ENCODE measurements around the gene HDGFL1. TPM values are rescaled to one million over a fixed set of nuclear protein-coding genes. Genes with fewer than 3 reads are reported as not detected.

The HDGFL1 gene
- total RNA-seq, 1 donor from 2014 or later = not detected

GRCh38 chr6:22557007-22557406 lies 12.4 kb upstream of the HDGFL1 start:
- Histone ChIP-seq H3K4me2 (ENCODE audit: low read length) (no peak overlapping the region), H3K79me2 (ENCODE audit: insufficient read depth, low read length) (no peaks in the 10 kb centered on the region), H3K9ac (ENCODE audit: low read length) (no peak overlapping the region), H3K36me3 (ENCODE audit: insufficient read depth, low read length) (no peaks in the 10 kb centered on the region), H3K4me1 (ENCODE audit: insufficient read depth, low read length) (no peaks in the 10 kb centered on the region), H2AFZ (ENCODE audit: low read depth, low read length) (no peak overlapping the region), H3K4me3 (ENCODE audit: insufficient read depth, low read depth, low read length) (no peak overlapping the region), H3K27ac (ENCODE audit: low read depth, low read length) (no peak overlapping the region), H3K9me3 (ENCODE audit: insufficient read depth, low read depth, low read length) (no peaks in the 10 kb centered on the region), H4K20me1 (ENCODE audit: insufficient read depth, low read length) (no peaks in the 10 kb centered on the region), H3K27me3 (ENCODE audit: insufficient read depth, low read length) (no peaks in the 10 kb centered on the region)
- no peaks in the 10 kb centered on the region for H3K27me3 Mint-ChIP-seq (ENCODE audit: low read depth, unreplicated experiment)
- H3K9me3 Mint-ChIP-seq (ENCODE audit: unreplicated experiment) = peaks cover 2% of the 10 kb centered on the region
- H3K36me3 Mint-ChIP-seq (ENCODE audit: low read depth, unreplicated experiment) = no peaks in the 10 kb centered on the region
- DNase-seq (ENCODE audit: low read depth) = no peak
- TF ChIP-seq, protein P1, sequence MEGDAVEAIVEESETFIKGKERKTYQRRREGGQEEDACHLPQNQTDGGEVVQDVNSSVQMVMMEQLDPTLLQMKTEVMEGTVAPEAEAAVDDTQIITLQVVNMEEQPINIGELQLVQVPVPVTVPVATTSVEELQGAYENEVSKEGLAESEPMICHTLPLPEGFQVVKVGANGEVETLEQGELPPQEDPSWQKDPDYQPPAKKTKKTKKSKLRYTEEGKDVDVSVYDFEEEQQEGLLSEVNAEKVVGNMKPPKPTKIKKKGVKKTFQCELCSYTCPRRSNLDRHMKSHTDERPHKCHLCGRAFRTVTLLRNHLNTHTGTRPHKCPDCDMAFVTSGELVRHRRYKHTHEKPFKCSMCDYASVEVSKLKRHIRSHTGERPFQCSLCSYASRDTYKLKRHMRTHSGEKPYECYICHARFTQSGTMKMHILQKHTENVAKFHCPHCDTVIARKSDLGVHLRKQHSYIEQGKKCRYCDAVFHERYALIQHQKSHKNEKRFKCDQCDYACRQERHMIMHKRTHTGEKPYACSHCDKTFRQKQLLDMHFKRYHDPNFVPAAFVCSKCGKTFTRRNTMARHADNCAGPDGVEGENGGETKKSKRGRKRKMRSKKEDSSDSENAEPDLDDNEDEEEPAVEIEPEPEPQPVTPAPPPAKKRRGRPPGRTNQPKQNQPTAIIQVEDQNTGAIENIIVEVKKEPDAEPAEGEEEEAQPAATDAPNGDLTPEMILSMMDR (IDR thresholded peaks at IDR 0.05; ENCODE audit: insufficient read depth, low read depth, low read length) = no peak
- no peak for TF ChIP-seq EZH2 (IDR thresholded peaks at IDR 0.05; ENCODE audit: insufficient read depth, low read length)
- no peak overlapping the region for H3K27ac Mint-ChIP-seq (ENCODE audit: unreplicated experiment)
- H3K4me1 Mint-ChIP-seq (ENCODE audit: low read depth, unreplicated experiment) = no peaks in the 10 kb centered on the region
- FAIRE-seq = no peak
- no peak overlapping the region for H3K4me3 Mint-ChIP-seq (ENCODE audit: unreplicated experiment)

GRCh38 chr6:22558288-22558882 lies 11.0 kb upstream of the HDGFL1 start:
- H3K36me3 ChIP-seq (ENCODE audit: insufficient read depth, low read length) = no peaks in the 10 kb centered on the region
- no peak for DNase-seq (ENCODE audit: low read depth)
- no peak for TF ChIP-seq EZH2 (IDR thresholded peaks at IDR 0.05; ENCODE audit: insufficient read depth, low read length)
- TF ChIP-seq, protein P1 (IDR thresholded peaks at IDR 0.05; ENCODE audit: insufficient read depth, low read depth, low read length) = no peak

GRCh38 chr6:22568854-22569253 lies 512 bp upstream of the HDGFL1 start:
- DNase-seq (ENCODE audit: low read depth) (no peak), FAIRE-seq (no peak)
- Histone ChIP-seq H3K27me3 (ENCODE audit: insufficient read depth, low read length) (no peaks in the 10 kb centered on the region), H3K4me2 (ENCODE audit: low read length) (no peak overlapping the region), H3K79me2 (ENCODE audit: insufficient read depth, low read length) (no peaks in the 10 kb centered on the region), H3K36me3 (ENCODE audit: insufficient read depth, low read length) (no peaks in the 10 kb centered on the region), H3K9ac (ENCODE audit: low read length) (no peak overlapping the region), H4K20me1 (ENCODE audit: insufficient read depth, low read length) (no peaks in the 10 kb centered on the region), H3K9me3 (ENCODE audit: insufficient read depth, low read depth, low read length) (no peaks in the 10 kb centered on the region), H2AFZ (ENCODE audit: low read depth, low read length) (no peak overlapping the region), H3K4me1 (ENCODE audit: insufficient read depth, low read length) (no peaks in the 10 kb centered on the region), H3K4me3 (ENCODE audit: insufficient read depth, low read depth, low read length) (no peak overlapping the region), H3K27ac (ENCODE audit: low read depth, low read length) (no peak overlapping the region)
- H3K9me3 Mint-ChIP-seq (ENCODE audit: unreplicated experiment) = no peaks in the 10 kb centered on the region
- TF ChIP-seq, protein P1 (IDR thresholded peaks at IDR 0.05; ENCODE audit: insufficient read depth, low read depth, low read length) = no peak
- TF ChIP-seq EZH2 (IDR thresholded peaks at IDR 0.05; ENCODE audit: insufficient read depth, low read length) = no peak
- no peaks in the 10 kb centered on the region for H3K4me1 Mint-ChIP-seq (ENCODE audit: low read depth, unreplicated experiment)
- H3K27ac Mint-ChIP-seq (ENCODE audit: unreplicated experiment) = no peak overlapping the region
- no peaks in the 10 kb centered on the region for H3K27me3 Mint-ChIP-seq (ENCODE audit: low read depth, unreplicated experiment)
- no peaks in the 10 kb centered on the region for H3K36me3 Mint-ChIP-seq (ENCODE audit: low read depth, unreplicated experiment)
- H3K4me3 Mint-ChIP-seq (ENCODE audit: unreplicated experiment) = no peak overlapping the region

More at GRCh38 chr6:22558288-22558882, 11.0 kb upstream of the HDGFL1 start:
- H2AFZ ChIP-seq (ENCODE audit: low read depth, low read length) = no peak overlapping the region
- no peaks in the 10 kb centered on the region for H3K36me3 Mint-ChIP-seq (ENCODE audit: low read depth, unreplicated experiment)
- H3K4me3 ChIP-seq (ENCODE audit: insufficient read depth, low read depth, low read length) = no peak overlapping the region
- no peaks in the 10 kb centered on the region for H4K20me1 ChIP-seq (ENCODE audit: insufficient read depth, low read length)
- no peaks in the 10 kb centered on the region for H3K4me1 ChIP-seq (ENCODE audit: insufficient read depth, low read length)
- H3K9me3 ChIP-seq (ENCODE audit: insufficient read depth, low read depth, low read length) = no peaks in the 10 kb centered on the region
- no peak for FAIRE-seq
- no peaks in the 10 kb centered on the region for H3K4me1 Mint-ChIP-seq (ENCODE audit: low read depth, unreplicated experiment)
- no peak overlapping the region for H3K4me2 ChIP-seq (ENCODE audit: low read length)
- H3K27me3 ChIP-seq (ENCODE audit: insufficient read depth, low read length) = no peaks in the 10 kb centered on the region
- H3K27me3 Mint-ChIP-seq (ENCODE audit: low read depth, unreplicated experiment) = no peaks in the 10 kb centered on the region
- peaks cover 2% of the 10 kb centered on the region for H3K9me3 Mint-ChIP-seq (ENCODE audit: unreplicated experiment)
- no peaks in the 10 kb centered on the region for H3K79me2 ChIP-seq (ENCODE audit: insufficient read depth, low read length)
- H3K9ac ChIP-seq (ENCODE audit: low read length) = no peak overlapping the region
- H3K4me3 Mint-ChIP-seq (ENCODE audit: unreplicated experiment) = no peak overlapping the region
- no peak overlapping the region for H3K27ac Mint-ChIP-seq (ENCODE audit: unreplicated experiment)
- H3K27ac ChIP-seq (ENCODE audit: low read depth, low read length) = no peak overlapping the region

All from astrocyte (in vitro differentiated cells and primary cell).